HepG2 (cell line): ENCODE results near the gene ST6GALNAC6. TPM values are rescaled to one million over a fixed set of nuclear protein-coding genes. Genes with fewer than 3 reads are reported as not detected.

Source experiments
- DMAP1 ChIP-seq: IDR thresholded peaks from 2 replicates; pipeline ENCODE4 v1.6.1; 2016
- NFE2 ChIP-seq: sonication (generic); formaldehyde crosslinking; IDR thresholded peaks from 2 replicates; pipeline ENCODE4 v1.4.0; 2020; ENCODE audit warnings: missing genetic modification reagents
- ZNF160 ChIP-seq: sonication (generic); formaldehyde crosslinking; IDR thresholded peaks from 2 replicates; pipeline ENCODE4 v1.8.0; 2022; ENCODE audit warnings: mild to moderate bottlenecking, inconsistent platforms, missing genetic modification reagents
- ZNF563 ChIP-seq: sonication (generic); formaldehyde crosslinking; IDR thresholded peaks from 2 replicates; pipeline ENCODE4 v1.8.0; 2022; ENCODE audit warnings: mild to moderate bottlenecking, moderate library complexity, missing genetic modification reagents
- polyA plus RNA-seq, 8 experiments: library from polyadenylated mRNA; depleted of rRNA in 3 of 8; stranded (reverse) in 7 of 8; unstranded in 1 of 8; fragments of >200 nt; fragmentation: Illumina TruSeq in 4 of 8; extraction: Trizol in 4 of 8; gene quantifications; 2 replicates each; pipeline versions ENCODE4 v1.2.1 to v1.2.3, GENCODE V29; 2011 to 2016; ENCODE audit warnings: low read depth in 4 of 8, missing spikeins in 1 of 8, mixed read lengths in 1 of 8; ENCODE audit not compliant: insufficient read depth in 1 of 8
- total RNA-seq, 5 experiments: library from RNA; depleted of rRNA; stranded (reverse); fragments of >200 nt; fragmentation: Illumina TruSeq; extraction: Trizol; gene quantifications; 2 replicates each; pipeline ENCODE4 v1.2.3, GENCODE V29; 2016; ENCODE audit warnings: low read depth in 1 of 5
- TF ChIP-seq, protein P1 (sequence below): sonication (generic); formaldehyde crosslinking; IDR thresholded peaks from 2 replicates; pipeline ENCODE4 v1.4.0; 2020; ENCODE audit warnings: missing genetic modification reagents
- TF ChIP-seq, protein P2 (sequence below), 2 experiments: fragments of 450-650 bp in 1 of 2; sonication (generic) in 1 of 2; formaldehyde crosslinking in 1 of 2; IDR thresholded peaks; 2 replicates each; pipeline versions ENCODE4 v1.6.1 to v1.8.0; 2016 to 2022; ENCODE audit warnings: antibody characterized with exemption in 1 of 2, mild to moderate bottlenecking in 1 of 2, missing genetic modification reagents in 1 of 2

Gene ST6GALNAC6
- total and polyA plus RNA-seq, 2 of the 13 experiments (the other 11 are each of a cell fraction or from before 2014, with no cell fraction given): 18.5 to 65.4 TPM

- TF ChIP-seq, protein P1, sequence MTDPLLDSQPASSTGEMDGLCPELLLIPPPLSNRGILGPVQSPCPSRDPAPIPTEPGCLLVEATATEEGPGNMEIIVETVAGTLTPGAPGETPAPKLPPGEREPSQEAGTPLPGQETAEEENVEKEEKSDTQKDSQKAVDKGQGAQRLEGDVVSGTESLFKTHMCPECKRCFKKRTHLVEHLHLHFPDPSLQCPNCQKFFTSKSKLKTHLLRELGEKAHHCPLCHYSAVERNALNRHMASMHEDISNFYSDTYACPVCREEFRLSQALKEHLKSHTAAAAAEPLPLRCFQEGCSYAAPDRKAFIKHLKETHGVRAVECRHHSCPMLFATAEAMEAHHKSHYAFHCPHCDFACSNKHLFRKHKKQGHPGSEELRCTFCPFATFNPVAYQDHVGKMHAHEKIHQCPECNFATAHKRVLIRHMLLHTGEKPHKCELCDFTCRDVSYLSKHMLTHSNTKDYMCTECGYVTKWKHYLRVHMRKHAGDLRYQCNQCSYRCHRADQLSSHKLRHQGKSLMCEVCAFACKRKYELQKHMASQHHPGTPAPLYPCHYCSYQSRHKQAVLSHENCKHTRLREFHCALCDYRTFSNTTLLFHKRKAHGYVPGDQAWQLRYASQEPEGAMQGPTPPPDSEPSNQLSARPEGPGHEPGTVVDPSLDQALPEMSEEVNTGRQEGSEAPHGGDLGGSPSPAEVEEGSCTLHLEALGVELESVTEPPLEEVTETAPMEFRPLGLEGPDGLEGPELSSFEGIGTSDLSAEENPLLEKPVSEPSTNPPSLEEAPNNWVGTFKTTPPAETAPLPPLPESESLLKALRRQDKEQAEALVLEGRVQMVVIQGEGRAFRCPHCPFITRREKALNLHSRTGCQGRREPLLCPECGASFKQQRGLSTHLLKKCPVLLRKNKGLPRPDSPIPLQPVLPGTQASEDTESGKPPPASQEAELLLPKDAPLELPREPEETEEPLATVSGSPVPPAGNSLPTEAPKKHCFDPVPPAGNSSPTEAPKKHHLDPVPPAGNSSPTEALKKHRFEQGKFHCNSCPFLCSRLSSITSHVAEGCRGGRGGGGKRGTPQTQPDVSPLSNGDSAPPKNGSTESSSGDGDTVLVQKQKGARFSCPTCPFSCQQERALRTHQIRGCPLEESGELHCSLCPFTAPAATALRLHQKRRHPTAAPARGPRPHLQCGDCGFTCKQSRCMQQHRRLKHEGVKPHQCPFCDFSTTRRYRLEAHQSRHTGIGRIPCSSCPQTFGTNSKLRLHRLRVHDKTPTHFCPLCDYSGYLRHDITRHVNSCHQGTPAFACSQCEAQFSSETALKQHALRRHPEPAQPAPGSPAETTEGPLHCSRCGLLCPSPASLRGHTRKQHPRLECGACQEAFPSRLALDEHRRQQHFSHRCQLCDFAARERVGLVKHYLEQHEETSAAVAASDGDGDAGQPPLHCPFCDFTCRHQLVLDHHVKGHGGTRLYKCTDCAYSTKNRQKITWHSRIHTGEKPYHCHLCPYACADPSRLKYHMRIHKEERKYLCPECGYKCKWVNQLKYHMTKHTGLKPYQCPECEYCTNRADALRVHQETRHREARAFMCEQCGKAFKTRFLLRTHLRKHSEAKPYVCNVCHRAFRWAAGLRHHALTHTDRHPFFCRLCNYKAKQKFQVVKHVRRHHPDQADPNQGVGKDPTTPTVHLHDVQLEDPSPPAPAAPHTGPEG (CRISPR knock-in tag): 0 out of 2 replicates have a peak, but pooled peaks have one; percentile 53
- TF ChIP-seq ZNF563 (CRISPR knock-in tag) (0 out of 2 replicates have a peak, but pooled peaks have one; percentile 32), DMAP1 (CRISPR knock-in tag) (peak; percentile 29; the same call in 1 of the 2 replicates), ZNF160 (CRISPR knock-in tag) (0 out of 2 replicates have a peak, but pooled peaks have one; percentile 60), NFE2 (CRISPR knock-in tag) (no peak)
- TF ChIP-seq, protein P2, sequence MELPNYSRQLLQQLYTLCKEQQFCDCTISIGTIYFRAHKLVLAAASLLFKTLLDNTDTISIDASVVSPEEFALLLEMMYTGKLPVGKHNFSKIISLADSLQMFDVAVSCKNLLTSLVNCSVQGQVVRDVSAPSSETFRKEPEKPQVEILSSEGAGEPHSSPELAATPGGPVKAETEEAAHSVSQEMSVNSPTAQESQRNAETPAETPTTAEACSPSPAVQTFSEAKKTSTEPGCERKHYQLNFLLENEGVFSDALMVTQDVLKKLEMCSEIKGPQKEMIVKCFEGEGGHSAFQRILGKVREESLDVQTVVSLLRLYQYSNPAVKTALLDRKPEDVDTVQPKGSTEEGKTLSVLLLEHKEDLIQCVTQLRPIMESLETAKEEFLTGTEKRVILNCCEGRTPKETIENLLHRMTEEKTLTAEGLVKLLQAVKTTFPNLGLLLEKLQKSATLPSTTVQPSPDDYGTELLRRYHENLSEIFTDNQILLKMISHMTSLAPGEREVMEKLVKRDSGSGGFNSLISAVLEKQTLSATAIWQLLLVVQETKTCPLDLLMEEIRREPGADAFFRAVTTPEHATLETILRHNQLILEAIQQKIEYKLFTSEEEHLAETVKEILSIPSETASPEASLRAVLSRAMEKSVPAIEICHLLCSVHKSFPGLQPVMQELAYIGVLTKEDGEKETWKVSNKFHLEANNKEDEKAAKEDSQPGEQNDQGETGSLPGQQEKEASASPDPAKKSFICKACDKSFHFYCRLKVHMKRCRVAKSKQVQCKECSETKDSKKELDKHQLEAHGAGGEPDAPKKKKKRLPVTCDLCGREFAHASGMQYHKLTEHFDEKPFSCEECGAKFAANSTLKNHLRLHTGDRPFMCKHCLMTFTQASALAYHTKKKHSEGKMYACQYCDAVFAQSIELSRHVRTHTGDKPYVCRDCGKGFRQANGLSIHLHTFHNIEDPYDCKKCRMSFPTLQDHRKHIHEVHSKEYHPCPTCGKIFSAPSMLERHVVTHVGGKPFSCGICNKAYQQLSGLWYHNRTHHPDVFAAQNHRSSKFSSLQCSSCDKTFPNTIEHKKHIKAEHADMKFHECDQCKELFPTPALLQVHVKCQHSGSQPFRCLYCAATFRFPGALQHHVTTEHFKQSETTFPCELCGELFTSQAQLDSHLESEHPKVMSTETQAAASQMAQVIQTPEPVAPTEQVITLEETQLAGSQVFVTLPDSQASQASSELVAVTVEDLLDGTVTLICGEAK (IDR thresholded peaks at IDR 0.05): no peak
- TF ChIP-seq, protein P2 (CRISPR knock-in tag; IDR thresholded peaks at IDR 0.05): peak; percentile 16; the same call in 1 of the 2 replicates
These were observed 16.7 kb upstream of the ST6GALNAC6 start (continued) for GRCh38 chr9:127915801-127916719.
